ENCODE results near the gene LARP6.

LARP6 gene

DNA sequence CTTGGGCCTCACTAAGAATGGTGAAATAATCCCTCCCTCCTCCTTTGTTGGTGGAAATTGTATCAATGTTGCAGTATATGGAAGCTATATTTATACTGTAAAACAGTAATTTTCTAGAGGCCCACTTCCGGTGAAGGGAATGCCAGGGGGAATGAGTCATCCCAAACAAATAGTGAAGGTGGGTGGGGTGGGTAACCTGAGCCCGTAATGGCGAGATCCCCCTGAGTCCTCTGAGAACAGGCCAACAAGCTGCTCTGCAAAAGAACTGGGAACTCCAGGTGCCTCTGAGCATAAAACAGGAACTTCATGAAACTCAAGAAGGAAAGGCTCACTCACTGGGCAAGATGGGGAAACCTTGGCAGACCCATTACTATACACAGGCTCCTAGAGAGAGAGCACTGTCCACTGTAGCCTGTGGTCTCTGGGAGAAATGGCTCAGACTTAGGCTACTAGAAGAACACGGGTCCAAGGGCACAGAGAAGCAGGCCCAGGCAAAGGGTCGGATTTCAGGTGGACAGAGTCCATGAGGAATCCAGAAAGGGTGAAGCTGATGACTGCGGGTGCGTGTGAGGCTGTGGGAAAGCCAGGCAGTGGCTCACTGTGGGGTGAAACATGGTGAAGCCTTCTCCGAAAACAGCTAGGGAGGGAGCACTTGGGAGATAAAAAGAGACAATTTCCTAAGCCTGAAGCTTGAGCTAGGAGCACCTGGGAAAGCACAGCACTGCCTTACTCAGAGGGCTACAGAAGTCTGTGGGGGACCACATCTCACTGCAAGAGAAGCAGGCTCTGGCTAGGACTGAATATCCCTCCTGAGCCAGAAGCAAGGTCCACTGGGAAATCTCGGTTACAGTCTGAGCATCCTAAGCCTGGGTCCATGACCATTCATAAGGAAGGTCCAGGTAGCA lies 19.8 kb downstream of the LARP6 start:
- TF ChIP-seq SIN3A (IDR thresholded peaks at IDR 0.05; ENCODE audit: borderline replicate concordance, insufficient read depth, low read length) (no peak), FOXP2 (optimal IDR thresholded peaks at IDR 0.05; ENCODE audit: borderline replicate concordance, extremely low read depth, extremely low read length, insufficient read depth) (no peak), TAF1 (IDR thresholded peaks at IDR 0.05; ENCODE audit: borderline replicate concordance, insufficient read depth, low read length) (no peak), POLR2AphosphoS5 (IDR thresholded peaks at IDR 0.05; ENCODE audit: low read depth, low read length) (no peak)
- TF ChIP-seq, protein P1, sequence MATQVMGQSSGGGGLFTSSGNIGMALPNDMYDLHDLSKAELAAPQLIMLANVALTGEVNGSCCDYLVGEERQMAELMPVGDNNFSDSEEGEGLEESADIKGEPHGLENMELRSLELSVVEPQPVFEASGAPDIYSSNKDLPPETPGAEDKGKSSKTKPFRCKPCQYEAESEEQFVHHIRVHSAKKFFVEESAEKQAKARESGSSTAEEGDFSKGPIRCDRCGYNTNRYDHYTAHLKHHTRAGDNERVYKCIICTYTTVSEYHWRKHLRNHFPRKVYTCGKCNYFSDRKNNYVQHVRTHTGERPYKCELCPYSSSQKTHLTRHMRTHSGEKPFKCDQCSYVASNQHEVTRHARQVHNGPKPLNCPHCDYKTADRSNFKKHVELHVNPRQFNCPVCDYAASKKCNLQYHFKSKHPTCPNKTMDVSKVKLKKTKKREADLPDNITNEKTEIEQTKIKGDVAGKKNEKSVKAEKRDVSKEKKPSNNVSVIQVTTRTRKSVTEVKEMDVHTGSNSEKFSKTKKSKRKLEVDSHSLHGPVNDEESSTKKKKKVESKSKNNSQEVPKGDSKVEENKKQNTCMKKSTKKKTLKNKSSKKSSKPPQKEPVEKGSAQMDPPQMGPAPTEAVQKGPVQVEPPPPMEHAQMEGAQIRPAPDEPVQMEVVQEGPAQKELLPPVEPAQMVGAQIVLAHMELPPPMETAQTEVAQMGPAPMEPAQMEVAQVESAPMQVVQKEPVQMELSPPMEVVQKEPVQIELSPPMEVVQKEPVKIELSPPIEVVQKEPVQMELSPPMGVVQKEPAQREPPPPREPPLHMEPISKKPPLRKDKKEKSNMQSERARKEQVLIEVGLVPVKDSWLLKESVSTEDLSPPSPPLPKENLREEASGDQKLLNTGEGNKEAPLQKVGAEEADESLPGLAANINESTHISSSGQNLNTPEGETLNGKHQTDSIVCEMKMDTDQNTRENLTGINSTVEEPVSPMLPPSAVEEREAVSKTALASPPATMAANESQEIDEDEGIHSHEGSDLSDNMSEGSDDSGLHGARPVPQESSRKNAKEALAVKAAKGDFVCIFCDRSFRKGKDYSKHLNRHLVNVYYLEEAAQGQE (IDR thresholded peaks at IDR 0.05; ENCODE audit: insufficient read depth in 1 of 2, low read depth in 2 of 2, low read length in 2 of 2), result no peak

DNA sequence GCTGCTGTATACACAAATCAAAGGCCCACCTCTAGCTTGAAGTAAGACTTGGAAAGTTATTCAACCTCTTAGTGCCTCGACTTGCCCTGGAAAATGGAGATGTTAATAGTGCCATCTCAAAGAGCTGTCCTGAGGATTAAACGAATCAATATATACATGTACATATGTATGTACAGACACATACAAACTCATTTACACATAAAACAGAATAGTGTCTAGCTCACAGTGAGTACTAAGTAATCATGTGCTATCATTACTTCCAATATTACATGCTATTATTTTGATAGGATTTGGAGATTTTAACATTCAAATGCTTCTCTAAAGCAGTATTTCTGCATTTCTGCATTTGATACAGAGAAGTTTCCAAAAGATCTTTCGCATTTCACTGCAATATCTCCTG lies 20.5 kb downstream of the LARP6 start:
- TF ChIP-seq SIN3A (IDR thresholded peaks at IDR 0.05; ENCODE audit: borderline replicate concordance, insufficient read depth, low read length) (no peak), TAF1 (IDR thresholded peaks at IDR 0.05; ENCODE audit: borderline replicate concordance, insufficient read depth, low read length) (no peak), POLR2AphosphoS5 (IDR thresholded peaks at IDR 0.05; ENCODE audit: low read depth, low read length) (no peak), FOXP2 (optimal IDR thresholded peaks at IDR 0.05; ENCODE audit: borderline replicate concordance, extremely low read depth, extremely low read length, insufficient read depth) (no peak)
- TF ChIP-seq, protein P1 (IDR thresholded peaks at IDR 0.05; ENCODE audit: insufficient read depth in 1 of 2, low read depth in 2 of 2, low read length in 2 of 2), result no peak

DNA sequence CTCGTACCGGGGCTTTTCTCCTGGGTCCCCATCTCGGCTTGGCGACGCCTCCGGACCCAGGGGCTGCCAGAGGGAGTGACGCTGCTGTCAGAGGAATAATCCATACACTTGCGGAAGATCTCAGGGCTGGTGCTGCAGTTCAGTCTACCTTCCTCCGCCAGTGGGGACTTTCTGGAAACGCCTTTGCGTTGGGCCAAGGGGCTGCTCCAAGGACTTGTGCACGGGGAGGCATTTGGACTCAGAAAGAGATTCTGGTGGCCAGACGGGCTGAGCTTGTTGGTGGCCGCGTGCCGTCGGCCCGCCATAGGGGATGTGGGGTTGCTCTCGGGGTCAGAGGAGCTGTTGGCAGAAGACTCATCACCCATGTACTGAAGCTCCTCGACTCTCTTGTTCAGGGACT lies 21.8 kb downstream of the LARP6 start:
- TF ChIP-seq POLR2AphosphoS5 (IDR thresholded peaks at IDR 0.05; ENCODE audit: low read depth, low read length) (no peak), SIN3A (IDR thresholded peaks at IDR 0.05; ENCODE audit: borderline replicate concordance, insufficient read depth, low read length) (no peak), FOXP2 (optimal IDR thresholded peaks at IDR 0.05; ENCODE audit: borderline replicate concordance, extremely low read depth, extremely low read length, insufficient read depth) (no peak), TAF1 (IDR thresholded peaks at IDR 0.05; ENCODE audit: borderline replicate concordance, insufficient read depth, low read length) (no peak)
- TF ChIP-seq, protein P1 (IDR thresholded peaks at IDR 0.05; ENCODE audit: insufficient read depth in 1 of 2, low read depth in 2 of 2, low read length in 2 of 2), result no peak

DNA sequence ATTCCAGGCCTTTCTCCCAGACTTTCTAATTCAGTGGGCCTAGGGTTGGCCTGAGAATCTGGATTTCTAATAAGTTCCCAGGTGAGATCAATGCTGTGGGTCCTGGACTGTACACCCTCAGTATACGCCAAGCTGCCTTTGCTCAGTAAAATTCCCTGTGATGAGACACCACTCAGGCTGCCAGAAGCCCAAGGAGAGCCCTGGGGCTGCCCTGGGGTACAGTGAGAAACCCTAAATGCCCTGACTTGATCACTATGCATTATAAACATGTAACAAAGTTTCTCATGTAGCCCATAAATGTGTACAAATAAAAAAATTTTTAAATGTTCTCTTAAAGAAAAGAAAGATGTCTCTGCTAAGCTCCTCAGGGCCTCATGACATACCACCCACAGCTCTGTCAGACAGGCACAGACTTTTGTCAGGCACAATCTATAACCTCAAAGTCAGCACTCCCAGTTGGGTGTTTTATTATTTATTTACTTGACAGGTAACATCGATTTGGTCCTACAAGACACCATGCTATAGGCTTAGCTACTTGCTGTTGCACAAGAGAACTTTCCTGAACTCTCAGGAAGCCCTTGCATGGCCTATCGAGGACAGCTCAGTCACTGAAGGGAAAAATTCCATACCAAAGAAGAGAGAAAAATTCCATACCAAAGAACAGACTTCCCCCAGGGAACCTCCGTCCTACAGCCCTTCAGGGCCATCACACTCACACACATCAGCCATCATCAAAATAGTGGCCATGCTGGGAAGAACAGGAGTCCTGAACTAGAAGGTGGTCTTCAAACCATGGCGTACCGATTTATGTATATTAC lies 22.7 kb downstream of the LARP6 start:
- TF ChIP-seq SIN3A (IDR thresholded peaks at IDR 0.05; ENCODE audit: borderline replicate concordance, insufficient read depth, low read length), result no peak
- TF ChIP-seq FOXP2 (optimal IDR thresholded peaks at IDR 0.05; ENCODE audit: borderline replicate concordance, extremely low read depth, extremely low read length, insufficient read depth), result no peak
- TF ChIP-seq, protein P1 (IDR thresholded peaks at IDR 0.05; ENCODE audit: insufficient read depth in 1 of 2, low read depth in 2 of 2, low read length in 2 of 2), result no peak
- TF ChIP-seq POLR2AphosphoS5 (IDR thresholded peaks at IDR 0.05; ENCODE audit: low read depth, low read length), result no peak
- no peak for TF ChIP-seq TAF1 (IDR thresholded peaks at IDR 0.05; ENCODE audit: borderline replicate concordance, insufficient read depth, low read length)

Data from PFSK-1 (cell line).